DND-41 (cell line): ENCODE data around the gene OTOS.

Experiments
- ATAC-seq: fragments of 200-7000 bp; cut with Tn5 transposase; 3 replicates; pipeline ENCODE4 v1.9.1; 2021; ENCODE audit warnings: low read depth; ENCODE audit not compliant: insufficient read depth
- DNase-seq: peaks from one replicate; pipeline ENCODE4 v3.0.0-alpha.2; 2020
- H2AFZ ChIP-seq: 2 replicates; pipeline ENCODE4 v1.6.0; 2012; ENCODE audit warnings: low read depth, low read length
- H3K27ac ChIP-seq: 2 replicates; pipeline ENCODE4 v1.5.1; 2012; ENCODE audit warnings: low read length, inconsistent platforms
- H3K27me3 ChIP-seq: fragments of 200-600 bp; sonication (generic); 2 replicates; pipeline ENCODE4 v1.6.0; 2012; ENCODE audit warnings: low read length, mild to moderate bottlenecking, inconsistent platforms; ENCODE audit not compliant: insufficient read depth, poor library complexity
- H3K36me3 ChIP-seq: 2 replicates; pipeline ENCODE4 v1.5.1; 2012; ENCODE audit warnings: low read length, inconsistent platforms; ENCODE audit not compliant: insufficient read depth
- H3K4me1 ChIP-seq: 2 replicates; pipeline ENCODE4 v1.5.1; 2012; ENCODE audit warnings: mild to moderate bottlenecking, low read length; ENCODE audit not compliant: insufficient read depth
- H3K4me2 ChIP-seq: 2 replicates; pipeline ENCODE4 v1.6.0; 2012; ENCODE audit warnings: mild to moderate bottlenecking, moderate library complexity, low read length, inconsistent platforms; ENCODE audit not compliant: insufficient read depth
- H3K4me3 ChIP-seq, 2 experiments: fragments of 200-600 bp in 1 of 2; shearing (Covaris generic) in 1 of 2; 2 replicates each; pipeline ENCODE4 v1.5.1; 2012 to 2016; ENCODE audit warnings: inconsistent platforms in 2 of 2, low read length in 2 of 2, mild to moderate bottlenecking in 2 of 2, low read depth in 1 of 2, moderate library complexity in 1 of 2
- H3K79me2 ChIP-seq: 2 replicates; pipeline ENCODE4 v1.6.0; 2012; ENCODE audit warnings: low read length, inconsistent platforms; ENCODE audit not compliant: insufficient read depth
- H3K9ac ChIP-seq: 2 replicates; pipeline ENCODE4 v1.6.0; 2012; ENCODE audit warnings: low read depth, mild to moderate bottlenecking, inconsistent platforms, low read length, moderate library complexity
- H3K9me3 ChIP-seq: 2 replicates; pipeline ENCODE4 v1.5.1; 2012; ENCODE audit warnings: low read length, moderate library complexity, mild to moderate bottlenecking, inconsistent platforms; ENCODE audit not compliant: insufficient read depth, severe bottlenecking
- H4K20me1 ChIP-seq: 2 replicates; pipeline ENCODE4 v1.6.0; 2012; ENCODE audit warnings: low read length; ENCODE audit not compliant: insufficient read depth
- CTCF ChIP-seq: IDR thresholded peaks from 2 replicates; pipeline ENCODE4 v1.5.1; 2012; ENCODE audit warnings: borderline replicate concordance, low read length, moderate library complexity, mild to moderate bottlenecking; ENCODE audit not compliant: poor library complexity, severe bottlenecking; ENCODE audit errors: extremely low read depth
- EZH2 ChIP-seq: IDR thresholded peaks from 3 replicates; pipeline ENCODE4 v1.6.1; 2012; ENCODE audit warnings: borderline replicate concordance, low read depth, mild to moderate bottlenecking, moderate library complexity, low read length, inconsistent platforms; ENCODE audit not compliant: severe bottlenecking

OTOS gene

GRCh38 chr2:240162032-240162431, 21.6 kb upstream of the OTOS start:
- ATAC-seq (no peak), DNase-seq (no peak)
- TF ChIP-seq EZH2 (no peak), CTCF (no peak)
- H2AFZ ChIP-seq, result no peak overlapping the region
- H3K9ac ChIP-seq, result no peak overlapping the region
- no peak overlapping the region for H3K4me2 ChIP-seq
- H3K4me3 ChIP-seq, result no peak overlapping the region
- H3K27me3 ChIP-seq, result no peaks in the 10 kb centered on the region
- no peaks in the 10 kb centered on the region for H3K4me1 ChIP-seq
- peaks cover 4% of the 10 kb centered on the region; the same call in 1 of the 2 replicates for H4K20me1 ChIP-seq
- no peaks in the 10 kb centered on the region for H3K79me2 ChIP-seq
- no peaks in the 10 kb centered on the region for H3K9me3 ChIP-seq
- H3K27ac ChIP-seq, result no peak overlapping the region
- no peaks in the 10 kb centered on the region for H3K36me3 ChIP-seq

GRCh38 chr2:240161087-240161750, 20.8 kb upstream of the OTOS start:
- Histone ChIP-seq H3K9me3 (no peaks in the 10 kb centered on the region), H2AFZ (no peak overlapping the region), H3K4me1 (no peaks in the 10 kb centered on the region), H3K4me2 (no peak overlapping the region), H3K9ac (no peak overlapping the region), H3K36me3 (no peaks in the 10 kb centered on the region), H3K27me3 (no peaks in the 10 kb centered on the region), H3K4me3 (no peak overlapping the region), H3K79me2 (no peaks in the 10 kb centered on the region), H3K27ac (no peak overlapping the region), H4K20me1 (peaks cover 4% of the 10 kb centered on the region; the same call in 1 of the 2 replicates)
- no peak for DNase-seq
- TF ChIP-seq CTCF (no peak), EZH2 (no peak)
- no peak for ATAC-seq

GRCh38 chr2:240160291-240161086, 20.0 kb upstream of the OTOS start:
- no peaks in the 10 kb centered on the region for H3K79me2 ChIP-seq

More at GRCh38 chr2:240160291-240161086, 20.0 kb upstream of the OTOS start:
- no peak overlapping the region for H3K4me2 ChIP-seq
- H2AFZ ChIP-seq, result no peak overlapping the region
- H4K20me1 ChIP-seq, result peaks cover 4% of the 10 kb centered on the region; the same call in 1 of the 2 replicates
- H3K36me3 ChIP-seq, result no peaks in the 10 kb centered on the region
- no peaks in the 10 kb centered on the region for H3K9me3 ChIP-seq
- H3K27me3 ChIP-seq, result no peaks in the 10 kb centered on the region
- TF ChIP-seq EZH2, result no peak
- TF ChIP-seq CTCF, result no peak
- ATAC-seq (no peak), DNase-seq (no peak)
- no peaks in the 10 kb centered on the region for H3K4me1 ChIP-seq
- H3K27ac ChIP-seq, result no peak overlapping the region
- H3K9ac ChIP-seq, result no peak overlapping the region
- no peak overlapping the region for H3K4me3 ChIP-seq
